HG02970 (cell line): ENCODE data around the gene MAPT.
"Not testable (repeated sequence)": the region's sequence is repeated elsewhere in the genome, so short reads cannot be mapped to it uniquely, and the experiment has no call there.

Experiments used
- ATAC-seq: cut with Tn5 transposase; IDR thresholded peaks from one replicate; pipeline ENCODE4 v1.9.1; 2021; ENCODE audit warnings: mild to moderate bottlenecking, moderate library complexity, moderate number of reproducible peaks; ENCODE audit not compliant: unreplicated experiment, low FRiP score

Gene MAPT

DNA sequence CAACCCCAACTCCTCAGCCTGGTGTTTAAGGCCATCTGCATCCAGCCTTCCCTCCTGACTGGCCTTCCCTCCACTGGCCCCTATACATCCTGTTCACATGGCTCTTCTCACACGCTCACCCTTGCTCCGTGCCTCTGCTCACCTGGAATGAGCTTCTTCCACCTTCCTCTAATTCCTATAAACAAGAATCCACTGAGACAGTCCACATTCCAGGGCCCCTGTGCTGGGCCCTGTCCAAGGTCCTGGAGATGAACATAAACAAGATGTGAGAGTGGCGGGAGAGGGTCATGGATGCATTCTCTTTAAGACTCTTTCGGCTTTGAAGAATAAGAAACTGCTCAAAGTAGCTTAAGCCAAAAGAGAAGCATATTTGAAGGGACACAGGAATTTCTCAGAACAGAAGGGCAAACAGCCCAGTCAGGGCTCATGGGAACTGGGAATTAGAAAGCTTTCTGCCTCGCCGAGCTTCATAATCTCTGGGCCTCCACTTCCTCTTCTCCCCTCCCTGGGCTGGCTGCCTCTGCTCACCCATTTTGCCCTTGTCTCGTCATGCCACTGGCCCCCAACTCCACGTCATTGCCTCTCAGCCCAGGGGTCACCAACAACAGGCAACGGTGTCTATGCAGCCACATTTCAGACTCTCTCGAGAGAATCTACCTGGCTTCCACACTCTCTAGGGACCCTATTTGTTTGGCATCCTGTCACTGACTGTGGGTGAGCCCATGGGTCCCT, 36.2 kb upstream of the MAPT start:
- no peak for ATAC-seq

GRCh38 chr17:45861165-45861564, 33.2 kb upstream of the MAPT start:
- ATAC-seq = no peak

- not testable (repeated sequence) for ATAC-seq
These were observed 32.2 kb upstream of the MAPT start for GRCh38 chr17:45862127-45862526.

DNA sequence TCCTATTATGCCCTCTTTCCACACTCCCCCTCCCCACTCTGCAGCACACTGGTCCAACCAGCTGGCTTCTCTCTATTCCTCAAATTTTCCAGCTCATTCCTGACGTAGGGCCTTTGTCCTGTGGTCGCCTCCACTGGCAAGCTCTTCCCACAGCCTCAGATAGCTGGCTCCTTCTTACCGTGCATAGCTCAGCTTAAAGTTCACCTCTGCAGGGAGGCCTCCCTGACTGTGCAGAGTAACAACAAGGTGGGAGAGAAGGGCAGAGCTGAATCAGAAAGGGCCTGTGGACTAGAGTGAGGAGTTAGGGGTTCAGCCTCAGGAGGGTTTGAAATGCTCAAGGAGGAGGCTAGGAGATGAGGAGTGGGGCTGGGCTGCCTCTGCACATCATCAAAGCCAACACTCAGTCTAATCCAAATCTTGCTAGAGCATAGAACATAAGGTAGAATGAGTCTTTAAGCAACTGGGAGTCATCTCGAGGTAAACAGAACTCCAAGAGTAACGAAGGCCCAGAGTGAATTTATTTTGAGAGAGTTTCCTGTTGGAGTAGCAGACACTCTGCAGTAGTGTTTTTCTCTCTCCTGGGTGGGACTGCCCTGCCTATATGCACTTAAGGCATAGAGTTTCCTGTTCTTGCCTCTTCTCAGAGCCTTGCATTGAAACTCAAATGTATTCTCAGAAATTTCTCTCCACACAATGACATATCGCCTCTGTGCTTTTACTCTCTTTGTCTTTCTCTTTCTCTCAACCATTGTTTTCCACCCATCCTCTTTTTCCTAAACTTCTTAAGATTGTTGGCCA, 30.3 kb upstream of the MAPT start:
- ATAC-seq = no peak

GRCh38 chr17:45867171-45867570, 27.2 kb upstream of the MAPT start:
- no peak for ATAC-seq

GRCh38 chr17:45867702-45868101, 26.7 kb upstream of the MAPT start:
- no peak for ATAC-seq

DNA sequence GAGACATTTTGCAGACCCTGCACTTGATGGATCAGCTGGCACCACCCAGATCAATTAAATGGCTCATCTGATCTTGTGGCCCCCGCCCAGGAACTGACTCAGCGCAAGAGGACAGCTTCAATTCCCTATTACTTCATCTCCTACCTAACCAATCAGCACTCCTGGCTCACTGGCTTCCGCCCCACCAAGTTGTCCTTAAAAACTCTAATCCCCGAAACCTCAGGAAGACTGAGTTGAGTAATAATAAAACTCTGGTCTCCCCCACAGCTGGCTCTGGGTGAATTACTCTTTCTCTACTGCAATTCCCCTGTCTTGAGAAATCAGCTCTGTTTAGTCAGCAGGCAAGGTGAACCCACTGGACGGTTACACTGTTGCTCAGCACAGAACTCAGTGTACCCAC, 26.1 kb upstream of the MAPT start:
- no peak for ATAC-seq

GRCh38 chr17:45869676-45870341, 24.5 kb upstream of the MAPT start:
- ATAC-seq = no peak

- no peak for ATAC-seq
These were observed 23.9 kb upstream of the MAPT start for GRCh38 chr17:45870342-45870974.

DNA sequence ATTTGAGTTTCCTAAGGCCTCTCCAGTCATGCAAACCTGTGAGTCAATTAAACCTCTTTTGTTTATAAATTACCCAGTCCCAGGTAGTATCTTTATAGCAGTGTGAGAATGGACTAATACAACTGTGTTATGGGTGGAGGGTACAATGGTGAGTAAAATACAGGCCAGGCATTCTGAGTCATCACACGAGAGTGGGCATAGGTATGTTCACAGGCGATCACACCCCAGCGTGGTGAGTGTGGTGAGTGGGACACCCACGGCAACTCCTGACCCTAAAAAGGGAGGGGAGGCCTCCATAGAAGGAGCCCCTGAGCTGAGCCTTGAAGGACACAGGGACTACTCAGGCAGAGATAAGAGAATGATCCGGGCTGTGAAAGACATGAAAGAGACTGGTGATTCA, 22.6 kb upstream of the MAPT start:
- no peak for ATAC-seq

GRCh38 chr17:45873728-45874127, 20.6 kb upstream of the MAPT start:
- ATAC-seq = no peak

DNA sequence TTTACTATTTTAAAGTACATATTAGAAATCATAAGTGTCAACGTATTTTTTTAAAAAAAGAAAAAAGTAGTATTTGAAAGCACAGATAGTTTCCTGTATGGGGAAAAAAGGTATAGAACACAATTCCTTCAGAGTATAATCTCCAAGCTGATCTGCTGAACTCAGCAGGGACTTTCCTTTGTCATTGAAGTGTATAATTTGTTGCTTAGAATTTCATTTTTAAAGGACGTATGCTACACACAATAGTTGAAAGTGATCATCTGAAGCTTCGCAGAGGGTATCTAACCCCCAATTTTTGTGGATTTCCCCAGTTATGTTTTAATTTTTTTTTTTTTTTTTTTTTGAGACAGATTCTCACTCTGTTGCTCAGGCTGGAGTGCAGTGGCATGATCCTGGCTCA, 20.2 kb upstream of the MAPT start:
- ATAC-seq = no peak

GRCh38 chr17:45876539-45876938, 17.8 kb upstream of the MAPT start:
- ATAC-seq = no peak

- no peak for ATAC-seq
These were observed 16.9 kb upstream of the MAPT start for GRCh38 chr17:45877467-45877866.

GRCh38 chr17:45883063-45883462, 11.3 kb upstream of the MAPT start:
- ATAC-seq = no peak

GRCh38 chr17:45886852-45887251, 7.5 kb upstream of the MAPT start:
- ATAC-seq = no peak

DNA sequence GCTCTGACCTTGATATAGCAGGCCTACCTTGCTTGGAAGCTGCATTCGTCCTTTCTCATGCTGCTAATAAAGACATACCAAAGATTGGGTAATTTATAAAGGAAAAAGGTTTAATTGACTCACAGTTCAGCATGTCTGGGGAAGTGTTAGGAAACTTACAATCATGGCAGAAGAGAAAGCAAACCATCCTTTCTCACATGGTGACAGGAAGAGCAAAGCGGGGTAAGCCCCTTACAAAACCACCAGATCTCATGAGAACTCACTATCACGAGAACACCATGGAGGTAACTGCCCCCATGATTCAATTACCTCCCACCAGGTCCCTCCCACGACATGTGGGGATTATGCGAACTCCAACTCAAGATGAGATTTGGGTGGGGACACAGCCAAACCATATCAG, 6.0 kb upstream of the MAPT start:
- no peak for ATAC-seq

DNA sequence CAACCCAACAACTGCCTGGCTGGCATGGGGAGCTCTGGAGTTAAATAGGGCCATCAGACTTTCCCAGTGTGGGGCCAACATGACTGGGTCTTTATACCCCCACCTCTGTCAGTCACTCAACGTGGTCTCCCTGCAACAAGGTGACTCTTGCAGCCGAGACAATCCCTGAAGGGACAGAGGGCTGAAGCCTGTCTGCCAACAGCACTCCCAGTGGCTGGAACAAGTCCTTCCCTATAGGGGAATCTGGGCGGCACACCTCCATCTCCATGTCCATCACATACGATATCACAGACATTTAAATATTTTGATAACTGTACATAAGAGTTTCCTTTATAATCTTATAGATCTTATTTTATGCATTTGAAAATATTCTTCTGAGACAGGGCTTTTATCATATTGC, 4.8 kb upstream of the MAPT start:
- no peak for ATAC-seq

GRCh38 chr17:45893725-45894021, 681 bp upstream of the MAPT start:
- no peak for ATAC-seq

DNA sequence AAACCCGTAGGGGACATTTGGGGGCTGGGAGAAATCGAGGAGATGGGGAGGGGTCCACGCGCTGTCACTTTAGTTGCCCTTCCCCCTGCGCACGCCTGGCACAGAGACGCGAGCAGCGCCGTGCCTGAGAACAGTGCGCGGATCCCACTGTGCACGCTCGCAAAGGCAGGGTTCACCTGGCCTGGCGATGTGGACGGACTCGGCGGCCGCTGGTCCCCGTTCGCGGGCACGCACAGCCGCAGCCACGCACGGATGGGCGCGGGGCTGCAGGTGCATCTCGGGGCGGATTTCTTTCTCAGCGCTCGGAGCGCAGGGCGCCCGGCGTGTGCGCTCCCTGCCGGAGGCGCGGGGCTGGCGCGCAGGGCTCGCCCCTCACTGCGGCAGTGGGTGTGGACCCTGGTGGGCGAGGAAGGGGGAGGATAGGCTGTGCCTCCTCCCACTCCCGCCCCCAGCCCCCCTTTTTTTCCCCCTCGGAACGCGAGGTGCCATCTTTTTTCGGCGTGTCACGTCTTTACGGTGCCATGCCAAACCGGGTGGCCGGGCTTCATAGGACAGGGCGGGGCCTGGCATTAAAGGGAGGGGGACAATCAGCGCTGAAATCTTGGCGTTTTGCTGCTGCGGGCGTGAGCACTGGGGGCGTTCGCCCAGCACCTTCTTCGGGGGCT, 1.1 kb downstream of the MAPT start:
- no peak for ATAC-seq
